Fibroblast of peridontal ligament (primary cell): ENCODE results near the gene PIM3.

ENCODE experiments used
- DNase-seq: peaks from one replicate; pipeline ENCODE4 v3.0.0-alpha.2; 2010; ENCODE audit errors: extremely low read depth

Gene PIM3

DNA sequence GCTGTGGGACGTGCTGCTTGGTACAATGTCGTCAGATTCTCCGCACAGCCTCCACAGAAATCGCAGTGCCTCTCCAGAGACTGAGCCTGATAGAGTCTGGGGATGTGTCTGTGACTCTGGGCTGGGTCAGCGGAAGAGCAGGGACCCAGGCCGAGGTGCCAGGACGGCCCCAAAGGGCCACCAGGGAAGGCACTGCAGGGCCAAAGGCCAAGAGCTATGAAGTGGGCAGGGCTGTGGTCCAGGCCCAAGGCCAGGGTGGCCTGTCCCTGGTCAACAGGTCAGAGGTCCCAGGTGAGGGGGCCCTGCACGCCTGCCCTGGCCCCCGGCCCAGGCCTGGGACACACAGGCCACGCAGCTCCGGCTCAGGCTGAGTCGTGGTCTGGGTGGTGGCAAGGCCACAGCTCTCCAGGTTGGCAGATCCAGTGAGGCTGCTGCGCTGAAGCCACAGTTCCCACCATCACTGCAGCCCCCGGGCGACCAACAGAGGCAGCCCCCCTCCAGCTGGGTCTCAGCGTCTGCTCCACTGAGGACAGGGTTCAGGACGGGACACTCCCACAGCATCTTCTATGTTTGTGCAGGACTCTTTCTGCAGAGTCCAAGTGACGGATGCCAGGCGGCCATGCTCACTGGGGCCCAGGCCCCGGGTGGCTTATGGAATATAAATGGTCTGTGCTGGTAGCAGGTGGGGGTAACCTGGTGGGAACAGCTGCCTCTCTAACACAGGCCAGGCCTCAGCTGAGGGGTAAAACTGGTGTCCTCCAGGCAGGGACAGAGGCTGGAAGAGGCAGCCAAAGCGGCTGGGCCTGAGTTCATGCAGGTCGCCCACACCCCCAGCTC lies 4.8 kb upstream of the PIM3 start:
- DNase-seq: no peak

DNA sequence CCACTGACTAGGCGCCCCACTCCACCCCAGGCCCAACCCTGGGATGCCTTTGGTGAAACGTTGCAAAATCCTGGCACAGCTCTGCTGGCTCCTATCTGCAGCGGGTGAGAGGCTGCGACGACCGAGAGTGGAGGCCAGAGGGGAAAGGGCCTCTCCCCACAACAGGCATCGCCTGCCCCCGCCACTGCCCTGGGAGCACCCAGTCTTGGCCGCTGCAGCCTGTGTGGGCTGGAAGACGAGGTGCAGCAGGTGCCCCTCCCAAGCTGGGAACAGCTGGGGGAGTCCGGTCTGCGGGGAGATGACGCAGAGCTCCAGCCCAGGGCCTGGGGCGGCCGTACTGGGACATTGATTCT lies 4.2 kb upstream of the PIM3 start:
- DNase-seq: no peak

DNA sequence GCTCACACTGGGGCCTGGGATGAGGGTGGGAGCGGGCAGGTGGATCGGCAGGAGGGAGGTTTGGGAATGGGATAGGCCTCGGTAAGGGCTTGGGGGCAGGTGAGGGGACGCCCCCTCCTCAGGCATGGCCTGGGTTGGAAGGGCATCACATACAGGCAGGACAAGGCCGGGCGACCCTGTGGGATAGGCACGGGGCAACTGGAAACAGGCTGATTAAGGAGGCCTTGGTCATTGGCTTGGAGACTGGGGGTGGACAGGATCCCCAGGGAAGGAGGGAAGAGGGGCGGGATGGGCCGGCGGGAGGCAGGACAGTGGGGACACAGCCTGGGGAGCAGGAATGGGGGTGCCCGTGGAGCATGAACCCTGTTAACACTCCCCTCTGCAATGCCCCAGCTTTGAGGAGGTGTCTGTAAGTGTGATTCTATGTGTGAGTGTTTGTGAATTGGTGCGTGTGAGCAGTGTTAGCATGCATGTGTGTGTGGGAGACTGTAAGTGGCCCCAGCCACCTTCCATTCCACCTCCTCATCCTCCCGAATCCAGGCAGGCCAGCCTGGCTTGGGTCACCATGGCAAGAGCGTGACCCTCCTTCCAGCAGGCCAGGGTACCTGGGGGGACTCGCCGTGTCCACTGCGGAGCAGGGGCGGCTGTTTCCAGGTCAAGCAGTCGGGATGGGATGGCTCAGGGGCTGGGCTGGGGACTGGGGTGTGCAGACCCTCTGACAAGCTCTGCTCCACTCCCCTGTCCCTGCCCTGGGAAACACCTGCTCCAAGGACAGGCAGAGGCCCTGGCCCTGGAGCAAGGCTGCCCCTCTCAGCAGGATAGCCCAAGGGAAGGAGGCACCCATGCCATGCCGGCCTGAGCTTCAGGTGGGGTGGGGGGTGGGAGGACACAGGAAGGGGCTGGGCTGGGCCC lies 3.4 kb upstream of the PIM3 start:
- DNase-seq: no peak

- no peak for DNase-seq
These were observed 2.7 kb upstream of the PIM3 start for GRCh38 chr22:49957826-49958365.

DNA sequence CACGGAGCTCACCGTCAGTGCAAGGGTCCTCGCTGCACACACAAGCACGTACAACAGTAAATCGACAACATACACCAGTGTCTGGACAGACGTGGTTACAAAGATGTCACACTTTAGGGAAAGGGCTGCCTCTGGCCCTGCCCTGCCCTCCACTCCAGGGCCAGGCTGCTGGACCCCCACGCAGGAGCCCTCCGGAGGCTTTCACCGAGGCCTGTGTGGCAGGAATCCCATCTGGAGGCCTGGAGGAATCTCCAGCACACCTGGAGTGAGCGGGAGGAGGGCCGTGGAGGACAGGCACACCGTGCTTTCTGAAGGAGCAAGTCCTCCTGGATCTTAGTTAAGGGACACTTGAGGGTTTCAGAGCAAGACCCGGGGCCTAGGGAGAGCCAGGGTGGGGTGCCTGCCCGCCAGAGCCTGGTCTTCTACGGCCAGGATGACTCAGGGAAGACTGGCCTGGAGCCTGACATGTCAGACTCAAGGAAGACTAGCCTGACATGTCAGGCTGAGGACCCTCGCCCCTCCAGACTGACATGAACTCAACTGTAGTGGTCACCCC lies 2.1 kb upstream of the PIM3 start:
- DNase-seq: no peak

DNA sequence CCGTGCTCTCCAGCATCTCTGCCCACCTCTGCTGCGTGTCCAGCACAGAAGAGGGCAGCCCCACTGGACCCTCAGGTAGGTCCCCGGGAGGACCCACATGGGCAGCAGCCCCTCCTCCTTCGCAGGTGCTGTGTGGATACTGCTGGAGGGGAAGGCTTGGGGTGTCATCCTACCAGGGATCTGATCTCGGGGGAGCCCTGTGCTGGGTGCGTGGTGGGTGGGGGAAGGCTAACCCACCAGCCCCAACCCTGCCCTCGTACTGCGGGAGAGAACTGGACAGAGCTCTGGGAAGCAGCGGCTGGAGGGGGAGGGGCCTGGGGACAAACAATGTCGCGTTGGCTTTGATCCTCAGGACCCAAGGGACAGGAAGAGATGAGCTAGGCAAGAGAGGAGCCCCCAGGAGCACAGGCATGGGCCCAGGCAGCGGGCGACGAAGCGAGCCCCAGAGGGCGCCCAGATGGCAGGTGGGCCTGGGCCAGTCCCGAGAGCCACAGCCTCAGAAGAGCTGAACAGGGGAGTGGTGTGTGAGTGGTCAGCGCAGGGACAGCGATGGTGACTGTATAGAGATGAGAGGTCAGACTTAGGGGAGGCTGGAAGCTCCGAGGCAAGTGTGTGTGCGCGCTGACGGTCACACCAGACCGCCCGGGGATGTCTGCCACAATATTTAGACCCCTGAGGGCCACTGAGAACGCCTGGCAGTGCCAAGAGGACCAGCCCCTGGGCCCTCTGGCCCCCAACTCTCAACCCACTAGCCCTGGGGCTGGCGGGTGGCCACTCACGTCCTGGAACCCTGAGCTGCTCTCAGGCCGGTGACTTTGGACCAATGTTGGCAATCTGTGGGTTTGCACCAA lies 1.4 kb upstream of the PIM3 start:
- no peak for DNase-seq

GRCh38 chr22:49959782-49960158 lies 802 bp upstream of the PIM3 start:
- no peak for DNase-seq

DNA sequence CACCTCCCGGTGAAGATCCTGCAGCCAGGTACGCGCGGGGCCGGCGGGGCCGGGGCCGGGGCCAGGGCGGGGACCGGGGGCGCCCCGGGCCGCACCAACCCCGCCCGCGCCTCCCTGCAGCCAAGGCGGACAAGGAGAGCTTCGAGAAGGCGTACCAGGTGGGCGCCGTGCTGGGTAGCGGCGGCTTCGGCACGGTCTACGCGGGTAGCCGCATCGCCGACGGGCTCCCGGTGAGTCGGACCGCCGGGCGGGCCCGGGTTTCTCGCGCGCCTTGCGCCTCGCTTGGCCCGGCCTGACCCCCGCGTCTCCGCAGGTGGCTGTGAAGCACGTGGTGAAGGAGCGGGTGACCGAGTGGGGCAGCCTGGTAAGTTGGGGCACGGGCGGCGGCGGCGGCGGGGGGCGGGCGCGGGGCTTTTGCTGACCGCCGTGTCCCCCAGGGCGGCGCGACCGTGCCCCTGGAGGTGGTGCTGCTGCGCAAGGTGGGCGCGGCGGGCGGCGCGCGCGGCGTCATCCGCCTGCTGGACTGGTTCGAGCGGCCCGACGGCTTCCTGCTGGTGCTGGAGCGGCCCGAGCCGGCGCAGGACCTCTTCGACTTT lies 531 bp downstream of the PIM3 start:
- no peak for DNase-seq

GRCh38 chr22:49961601-49962011 lies 1.0 kb downstream of the PIM3 start:
- DNase-seq: no peak

GRCh38 chr22:49962012-49962750 lies 1.6 kb downstream of the PIM3 start:
- peak; percentile 85 for DNase-seq

- no peak for DNase-seq
These were observed 2.4 kb downstream of the PIM3 start for GRCh38 chr22:49962751-49963646.

DNA sequence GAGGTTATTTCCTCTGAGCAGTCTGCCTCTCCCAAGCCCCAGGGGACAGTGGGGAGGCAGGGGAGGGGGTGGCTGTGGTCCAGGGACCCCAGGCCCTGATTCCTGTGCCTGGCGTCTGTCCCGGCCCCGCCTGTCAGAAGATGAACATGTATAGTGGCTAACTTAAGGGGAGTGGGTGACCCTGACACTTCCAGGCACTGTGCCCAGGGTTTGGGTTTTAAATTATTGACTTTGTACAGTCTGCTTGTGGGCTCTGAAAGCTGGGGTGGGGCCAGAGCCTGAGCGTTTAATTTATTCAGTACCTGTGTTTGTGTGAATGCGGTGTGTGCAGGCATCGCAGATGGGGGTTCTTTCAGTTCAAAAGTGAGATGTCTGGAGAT lies 3.1 kb downstream of the PIM3 start:
- DNase-seq: no peak

- no peak for DNase-seq
These were observed 3.8 kb downstream of the PIM3 start for GRCh38 chr22:49964136-49965090.

- no peak for DNase-seq
These were observed 4.8 kb downstream of the PIM3 start for GRCh38 chr22:49965091-49966040.

DNA sequence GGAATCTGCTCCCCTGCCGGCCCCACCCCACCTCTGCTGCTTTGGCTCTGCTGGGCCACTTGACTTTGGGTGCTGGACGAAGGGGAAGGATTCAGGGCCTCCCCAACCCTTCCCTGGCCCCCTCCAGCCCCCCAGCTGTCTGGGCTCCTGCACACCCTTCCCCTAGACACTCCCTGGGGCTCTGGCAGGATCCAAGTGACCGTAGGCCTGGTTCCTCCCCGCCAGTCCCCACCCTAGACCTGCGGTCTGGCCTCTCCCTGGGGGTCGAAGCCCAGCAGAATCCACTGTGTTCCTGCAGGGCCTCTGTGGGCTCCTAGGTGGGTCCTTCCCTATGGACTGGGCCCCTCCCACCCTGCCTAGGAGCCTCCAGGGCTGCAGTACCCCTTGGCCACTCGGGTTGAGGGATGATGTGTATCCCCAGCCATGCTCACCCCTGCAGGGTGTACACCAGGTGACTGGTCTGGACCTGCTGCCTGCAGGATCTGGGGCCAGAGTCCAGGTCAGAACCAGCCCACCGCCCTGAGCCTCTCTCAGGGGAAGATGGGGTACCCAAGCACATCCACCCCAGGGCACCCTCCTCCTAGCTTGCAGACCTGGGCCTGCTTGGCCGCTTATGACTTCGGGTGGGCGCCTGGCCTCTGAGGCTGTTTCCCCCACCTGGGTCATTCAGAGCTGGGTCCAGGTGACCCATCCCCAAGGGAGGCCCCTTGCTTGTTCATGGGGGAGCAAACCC lies 5.6 kb downstream of the PIM3 start:
- no peak for DNase-seq
